Lung (tissue), 12 donors: ENCODE data around the gene SPHK2. TPM values are rescaled to one million over a fixed set of nuclear protein-coding genes. Genes with fewer than 3 reads are reported as not detected.
A peak's percentile ranks its signal among the peaks of the same experiment; 100 is the strongest.

ENCODE experiments used
- ATAC-seq: fragments of 200-7000 bp; cut with Tn5 transposase; one replicate; pipeline ENCODE4 v1.9.1; 2020; ENCODE audit warnings: moderate number of reproducible peaks; ENCODE audit not compliant: insufficient read depth, low FRiP score
- DNase-seq, 3 donors: peaks; one replicate each; pipeline ENCODE4 v3.0.0-alpha.2; 2013 to 2017
- H3K27ac ChIP-seq, 2 donors: one replicate each; pipeline ENCODE4 v1.5.1; 2013; ENCODE audit warnings: mild to moderate bottlenecking in 2 of 2, moderate library complexity in 2 of 2, control low read depth in 1 of 2, inconsistent platforms in 1 of 2, low read depth in 1 of 2, low read length in 1 of 2
- H3K27me3 ChIP-seq, 3 donors: one replicate each; pipeline ENCODE4 v1.5.1; 2013; ENCODE audit warnings: low read length in 2 of 3; ENCODE audit not compliant: control insufficient read depth in 3 of 3, insufficient read depth in 3 of 3
- H3K36me3 ChIP-seq, 4 donors: one replicate each; pipeline ENCODE4 v1.5.1; 2013; ENCODE audit warnings: low read length in 4 of 4, mild to moderate bottlenecking in 1 of 4, moderate library complexity in 1 of 4; ENCODE audit not compliant: control insufficient read depth in 4 of 4, insufficient read depth in 4 of 4
- H3K4me1 ChIP-seq, 5 donors: one replicate each; pipeline ENCODE4 v1.5.1; 2013; ENCODE audit warnings: low read length in 5 of 5, mild to moderate bottlenecking in 2 of 5, moderate library complexity in 1 of 5; ENCODE audit not compliant: control insufficient read depth in 5 of 5, insufficient read depth in 5 of 5
- H3K4me3 ChIP-seq: one replicate; pipeline ENCODE4 v1.5.1; 2013; ENCODE audit warnings: mild to moderate bottlenecking, control low read depth, moderate library complexity
- H3K9ac ChIP-seq, 2 donors: one replicate each; pipeline ENCODE4 v1.5.1; 2013; ENCODE audit warnings: low read length in 2 of 2, control low read depth in 1 of 2; ENCODE audit not compliant: insufficient read depth in 1 of 2
- H3K9me3 ChIP-seq, 4 donors: one replicate each; pipeline ENCODE4 v1.5.1; 2013; ENCODE audit warnings: low read length in 3 of 4, mild to moderate bottlenecking in 1 of 4, moderate library complexity in 1 of 4; ENCODE audit not compliant: control insufficient read depth in 4 of 4, insufficient read depth in 3 of 4
- WGBS, 2 donors: extraction: QIAGEN DNeasy Blood & Tissue Kit; methylation state at CpG; one replicate each; pipeline ENCODE4 v1.1.7; 2013; 5-methylcytosine and 5-hydroxymethylcytosine counted together
- polyA plus RNA-seq, 2 donors: library from polyadenylated mRNA; stranded (reverse); fragments of 200-250 nt; gene quantifications; one replicate each; pipeline ENCODE4 v1.2.1, GENCODE V29; 2013
- total RNA-seq, 2 donors: library from RNA; depleted of rRNA in 1 of 2; stranded (reverse); fragments of >200 nt in 1 of 2; gene quantifications; one replicate each; pipeline ENCODE4 v1.2.1, GENCODE V29; 2014 to 2021
- TF ChIP-seq, protein P1 (sequence below): IDR thresholded peaks from 2 replicates; pipeline ENCODE4 v1.5.1; 2012; ENCODE audit warnings: mild to moderate bottlenecking; ENCODE audit errors: control extremely low read depth, extremely low read depth
- donor health status: control.
- donor health status: control.
- donor health status: Bipolar disorder and iron deficiency.
- donor health status: healthy.
- donor health status: DM: yes; HTN: yes; CAD: no.

The SPHK2 gene
- total and polyA plus RNA-seq, 4 donors: 10.3 to 35.3 (median 19.0) TPM

DNA sequence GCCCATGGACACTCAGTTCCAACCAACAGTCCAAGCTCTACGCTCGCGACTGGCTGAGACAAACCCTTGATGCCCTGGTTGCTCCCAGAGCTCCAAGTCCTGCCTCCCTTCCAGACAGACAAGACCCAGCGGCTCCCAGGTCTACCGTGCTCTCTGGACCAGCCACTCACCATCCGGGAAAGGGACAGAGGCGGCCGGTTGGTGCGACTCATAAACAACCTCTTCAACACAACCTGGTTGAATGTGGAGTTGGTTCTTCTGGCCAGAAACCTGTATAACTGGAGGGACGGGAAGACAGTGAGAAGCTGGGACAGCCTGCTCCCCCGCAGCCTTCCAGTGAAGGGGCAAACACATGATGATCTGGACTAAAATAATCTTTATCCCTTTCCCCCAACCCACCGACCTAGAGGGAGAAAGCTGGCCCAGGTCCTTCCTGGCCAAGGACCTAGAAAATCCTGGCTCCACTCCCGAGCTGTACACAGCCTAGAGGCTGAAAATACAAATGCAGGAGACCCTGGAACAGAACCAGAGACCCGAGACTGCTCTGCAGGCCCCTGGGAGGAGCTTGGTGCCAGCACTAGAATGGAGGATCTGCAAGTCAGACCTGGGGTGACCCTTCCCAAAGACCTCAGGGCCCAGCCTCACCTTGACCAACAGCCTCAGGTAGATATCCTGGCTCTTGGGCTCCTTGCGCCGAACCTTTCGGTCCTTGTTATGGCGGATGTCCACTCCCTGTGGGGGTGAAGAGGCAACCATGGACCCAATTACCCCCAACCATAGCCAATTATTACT lies 2.0 kb upstream of the SPHK2 start:
- peak overlapping the region; percentile 97 to 99 for H3K9ac ChIP-seq
- TF ChIP-seq, protein P1, sequence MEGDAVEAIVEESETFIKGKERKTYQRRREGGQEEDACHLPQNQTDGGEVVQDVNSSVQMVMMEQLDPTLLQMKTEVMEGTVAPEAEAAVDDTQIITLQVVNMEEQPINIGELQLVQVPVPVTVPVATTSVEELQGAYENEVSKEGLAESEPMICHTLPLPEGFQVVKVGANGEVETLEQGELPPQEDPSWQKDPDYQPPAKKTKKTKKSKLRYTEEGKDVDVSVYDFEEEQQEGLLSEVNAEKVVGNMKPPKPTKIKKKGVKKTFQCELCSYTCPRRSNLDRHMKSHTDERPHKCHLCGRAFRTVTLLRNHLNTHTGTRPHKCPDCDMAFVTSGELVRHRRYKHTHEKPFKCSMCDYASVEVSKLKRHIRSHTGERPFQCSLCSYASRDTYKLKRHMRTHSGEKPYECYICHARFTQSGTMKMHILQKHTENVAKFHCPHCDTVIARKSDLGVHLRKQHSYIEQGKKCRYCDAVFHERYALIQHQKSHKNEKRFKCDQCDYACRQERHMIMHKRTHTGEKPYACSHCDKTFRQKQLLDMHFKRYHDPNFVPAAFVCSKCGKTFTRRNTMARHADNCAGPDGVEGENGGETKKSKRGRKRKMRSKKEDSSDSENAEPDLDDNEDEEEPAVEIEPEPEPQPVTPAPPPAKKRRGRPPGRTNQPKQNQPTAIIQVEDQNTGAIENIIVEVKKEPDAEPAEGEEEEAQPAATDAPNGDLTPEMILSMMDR: no peak
- H3K36me3 ChIP-seq: peaks cover 13 to 38% (median 23%) of the 10 kb centered on the region in 4 donors
- no peaks in the 10 kb centered on the region for H3K9me3 ChIP-seq
- H3K4me1 ChIP-seq: peaks cover 0 to 41% (median 20%) of the 10 kb centered on the region in 5 donors
- WGBS, 2 donors: 61 to 81% methylated on average over 18 of the region's 18 CpGs
- peak overlapping the region; percentile 22 for H3K4me3 ChIP-seq
- no peaks in the 10 kb centered on the region for H3K27me3 ChIP-seq
- ATAC-seq: no peak
- DNase-seq: peak in 1 of 3 donors; percentile 64
- H3K27ac ChIP-seq: peak overlapping the region in 1 of 2 donors; percentile 45

DNA sequence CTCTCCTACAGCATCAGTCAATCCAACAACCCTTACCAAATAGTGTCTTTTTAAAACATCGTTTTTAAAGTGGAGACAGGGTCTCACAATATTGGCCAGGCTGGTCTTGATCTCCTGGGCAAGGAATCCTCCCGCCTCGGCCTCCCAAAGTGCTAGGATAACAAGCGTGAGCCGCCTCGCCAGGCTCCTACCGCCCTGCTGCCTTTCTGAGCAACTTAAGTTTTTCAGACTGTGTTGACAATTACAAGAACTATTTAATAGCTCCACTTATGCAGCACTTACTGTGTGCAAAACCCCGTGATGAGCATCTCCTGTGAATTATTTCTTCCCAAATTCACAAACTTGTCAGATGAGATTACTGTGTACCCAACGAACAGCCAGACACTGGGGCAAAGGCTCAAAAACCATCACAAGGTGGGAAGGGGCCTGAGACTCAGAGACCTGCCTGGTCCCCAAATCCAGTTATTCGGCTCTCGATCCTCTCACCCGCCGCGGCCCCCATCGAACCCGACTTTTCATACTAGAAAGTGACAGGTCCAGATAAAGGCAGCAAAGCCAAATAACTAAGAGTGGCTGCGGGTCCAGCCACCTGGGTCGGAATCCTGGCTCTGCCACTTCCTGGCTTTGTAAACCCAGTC lies 909 bp upstream of the SPHK2 start:
- no peaks in the 10 kb centered on the region for H3K9me3 ChIP-seq
- WGBS, 2 donors: 1% methylated on average over 18 of the region's 18 CpGs
- no peaks in the 10 kb centered on the region for H3K27me3 ChIP-seq
- H3K4me1 ChIP-seq: peaks cover 1 to 46% (median 18%) of the 10 kb centered on the region in 5 donors
- DNase-seq: no peak
- H3K36me3 ChIP-seq: peaks cover 13 to 38% (median 24%) of the 10 kb centered on the region in 4 donors
- TF ChIP-seq, protein P1: no peak
- peak overlapping the region; percentile 93 for H3K4me3 ChIP-seq
- H3K27ac ChIP-seq: peak overlapping the region; percentile 76 to 86
- no peak for ATAC-seq
- peak overlapping the region; percentile 97 to 99 for H3K9ac ChIP-seq

DNA sequence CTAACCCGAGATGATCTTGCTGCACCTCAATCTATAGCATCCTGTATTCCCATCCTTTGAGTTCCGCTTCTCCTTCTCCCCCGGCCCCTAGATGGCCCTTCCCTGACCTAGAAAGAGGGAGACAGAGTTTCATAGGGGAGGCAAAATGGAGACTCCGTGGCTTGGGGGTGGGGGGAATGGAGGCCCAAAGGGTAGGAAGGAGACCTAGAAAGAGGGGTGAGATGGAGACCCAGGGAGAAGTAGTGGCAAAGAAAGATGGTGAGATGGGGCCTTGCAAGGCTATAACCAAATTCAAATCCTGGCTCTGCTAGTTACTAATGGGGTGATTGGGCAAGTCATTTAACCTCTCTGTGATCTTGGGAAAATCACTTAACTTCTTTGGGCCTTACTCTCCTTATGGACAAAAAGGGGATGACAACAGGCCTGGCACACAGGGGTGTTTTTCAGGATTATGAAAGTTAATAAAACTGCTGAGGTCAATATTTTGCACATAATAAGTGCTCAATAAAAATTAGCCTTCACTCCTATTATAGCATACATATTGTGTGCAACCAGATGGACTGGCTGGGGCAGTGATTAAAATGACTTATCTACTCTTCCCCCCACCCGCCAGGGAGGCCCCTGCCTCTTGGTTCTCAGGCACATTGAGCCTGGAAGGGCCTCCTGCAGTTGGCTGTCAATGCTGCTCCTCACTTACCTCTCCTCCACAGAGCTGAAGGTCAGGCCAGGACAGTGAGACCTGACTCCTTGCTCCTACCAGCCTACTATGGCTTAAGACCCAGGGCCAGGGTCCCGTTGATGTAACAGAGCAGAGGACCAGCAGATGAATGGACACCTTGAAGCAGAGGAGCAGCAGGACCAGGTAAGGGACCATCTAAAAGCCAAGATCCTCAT lies 633 bp downstream of the SPHK2 start:
- Histone ChIP-seq H3K36me3 (peaks cover 13 to 36% (median 23%) of the 10 kb centered on the region in 4 donors), H3K27ac (peak overlapping the region; percentile 86 to 96), H3K4me3 (peak overlapping the region; percentile 60), H3K9me3 (no peaks in the 10 kb centered on the region), H3K4me1 (peaks cover 9 to 55% (median 22%) of the 10 kb centered on the region in 5 donors), H3K27me3 (no peaks in the 10 kb centered on the region), H3K9ac (peak overlapping the region; percentile 76 to 95)
- WGBS, 2 donors: 31 to 34% methylated on average over 6 of the region's 6 CpGs
- DNase-seq (peak in 2 of 3 donors; percentile 53), ATAC-seq (no peak)
- TF ChIP-seq, protein P1: no peak
